T-helper 22 cell (primary cell): ENCODE measurements around the gene RNF217.
"Not testable (repeated sequence)": the region's sequence is repeated elsewhere in the genome, so short reads cannot be mapped to it uniquely, and the experiment has no call there.

Source experiments
- DNase-seq: peaks from one replicate; pipeline ENCODE4 v3.0.0-alpha.2; 2020; ENCODE audit warnings: low read depth

Gene RNF217

GRCh38 chr6:125053809-125054208, 91.6 kb downstream of the RNF217 start:
- DNase-seq, result no peak

GRCh38 chr6:125054331-125054730, 92.1 kb downstream of the RNF217 start:
- DNase-seq, result no peak

- no peak for DNase-seq
Measured at GRCh38 chr6:125057392-125058246, 95.4 kb downstream of the RNF217 start.

- no peak for DNase-seq
Measured at GRCh38 chr6:125058546-125058945, 96.3 kb downstream of the RNF217 start.

- DNase-seq, result no peak
Measured at GRCh38 chr6:125063307-125063706, 101.1 kb downstream of the RNF217 start.

- DNase-seq, result no peak
Measured at GRCh38 chr6:125066140-125066539, 103.9 kb downstream of the RNF217 start.

GRCh38 chr6:125066964-125067363, 104.7 kb downstream of the RNF217 start:
- no peak for DNase-seq

- DNase-seq, result no peak
Measured at GRCh38 chr6:125067552-125067951, 105.3 kb downstream of the RNF217 start.

- DNase-seq, result no peak
Measured at GRCh38 chr6:125073071-125073470, 110.8 kb downstream of the RNF217 start.

- DNase-seq, result no peak
Measured at GRCh38 chr6:125074120-125074519, 111.9 kb downstream of the RNF217 start.

- not testable (repeated sequence) for DNase-seq
Measured at GRCh38 chr6:125075073-125075472, 112.8 kb downstream of the RNF217 start.

GRCh38 chr6:125075741-125076481, 113.7 kb downstream of the RNF217 start:
- DNase-seq, result no peak

- no peak for DNase-seq
Measured at GRCh38 chr6:125076482-125076742, 114.2 kb downstream of the RNF217 start.

GRCh38 chr6:125077453-125077852, 115.2 kb downstream of the RNF217 start:
- DNase-seq, result no peak

- no peak for DNase-seq
Measured at GRCh38 chr6:125078602-125079321, 116.5 kb downstream of the RNF217 start.

GRCh38 chr6:125082908-125083683, 120.9 kb downstream of the RNF217 start:
- no peak for DNase-seq

- DNase-seq, result no peak
Measured at GRCh38 chr6:125083684-125083990, 121.4 kb downstream of the RNF217 start.

GRCh38 chr6:125086716-125087115, 124.5 kb downstream of the RNF217 start:
- no peak for DNase-seq

GRCh38 chr6:125088963-125089362, 126.7 kb downstream of the RNF217 start:
- no peak for DNase-seq

- DNase-seq, result no peak
Measured at GRCh38 chr6:125094563-125094962, 132.3 kb downstream of the RNF217 start.

- DNase-seq, result no peak
Measured at GRCh38 chr6:125095580-125096301, 133.5 kb downstream of the RNF217 start.

GRCh38 chr6:125097186-125097585, 134.9 kb downstream of the RNF217 start:
- no peak for DNase-seq
